Spleen (tissue), 11 donors: Measurements from ENCODE around the gene SPP1. TPM values are rescaled to one million over a fixed set of nuclear protein-coding genes. Genes with fewer than 3 reads are reported as not detected.

Experiments used
- DNase-seq: peaks from one replicate; pipeline ENCODE4 v3.0.0-alpha.2; 2020
- H3K27ac ChIP-seq, 8 donors: fragments of 200-600 bp; sonication (generic) in 7 of 8; 1 replicate in 4 of 8; 2 replicates in 4 of 8; pipeline versions ENCODE4 v1.5.0 to v1.8.0; 2016 to 2021; ENCODE audit warnings: inconsistent platforms in 4 of 8, mild to moderate bottlenecking in 4 of 8, moderate library complexity in 1 of 8
- H3K27me3 ChIP-seq, 7 donors: fragments of 200-600 bp; sonication (generic) in 6 of 7; replicated peaks in 1 of 7; 1 replicate in 4 of 7; 2 replicates in 3 of 7; pipeline versions ENCODE4 v1.5.0 to v1.8.0; 2016 to 2021; ENCODE audit warnings: inconsistent platforms in 3 of 7, mild to moderate bottlenecking in 1 of 7
- H3K36me3 ChIP-seq, 6 donors: fragments of 200-600 bp; sonication (generic) in 5 of 6; 1 replicate in 4 of 6; 2 replicates in 2 of 6; pipeline versions ENCODE4 v1.5.0 to v1.8.0; 2016 to 2021; ENCODE audit warnings: inconsistent platforms in 2 of 6
- H3K4me1 ChIP-seq, 6 donors: fragments of 200-600 bp; sonication (generic) in 5 of 6; 1 replicate in 3 of 6; 2 replicates in 3 of 6; pipeline versions ENCODE4 v1.5.0 to v1.8.0; 2016 to 2021; ENCODE audit warnings: inconsistent platforms in 3 of 6
- H3K4me3 ChIP-seq, 8 donors: fragments of 200-600 bp; sonication (generic) in 7 of 8; 1 replicate in 4 of 8; 2 replicates in 4 of 8; pipeline versions ENCODE4 v1.5.0 to v1.8.0; 2016 to 2021; ENCODE audit warnings: inconsistent platforms in 4 of 8, mild to moderate bottlenecking in 4 of 8, moderate library complexity in 2 of 8
- H3K9me3 ChIP-seq, 8 donors: fragments of 200-600 bp; sonication (generic) in 7 of 8; 1 replicate in 4 of 8; 2 replicates in 4 of 8; pipeline versions ENCODE4 v1.5.0 to v1.8.0; 2016 to 2021; ENCODE audit warnings: inconsistent platforms in 4 of 8
- CTCF ChIP-seq, 11 experiments: fragments of 200-600 bp in 7 of 11; fragments of 450-650 bp in 4 of 11; sonication (generic) in 4 of 11; IDR thresholded peaks in 8 of 11; conservative IDR thresholded peaks in 3 of 11; 1 replicate in 7 of 11; 2 replicates in 4 of 11; pipeline versions ENCODE4 v1.4.0 to v1.8.0; 2016 to 2021; ENCODE audit warnings: antibody characterized with exemption in 11 of 11, inconsistent platforms in 4 of 11, mild to moderate bottlenecking in 1 of 11
- POLR2A ChIP-seq, 3 donors: fragments of 450-650 bp; IDR thresholded peaks; one replicate each; pipeline ENCODE4 v1.5.1; 2017; ENCODE audit warnings: antibody characterized with exemption in 3 of 3, mild to moderate bottlenecking in 1 of 3
- POLR2AphosphoS5 ChIP-seq, 3 donors: sonication (generic); formaldehyde crosslinking; IDR thresholded peaks; one replicate each; pipeline ENCODE4 v1.5.1; 2017; ENCODE audit warnings: antibody characterized with exemption in 3 of 3
- WGBS, 5 donors: extraction: QIAGEN DNeasy Blood & Tissue Kit in 3 of 5; methylation state at CpG; one replicate each; pipeline versions ENCODE4 v1.1.5 to v1.1.7; 2013 to 2018; 5-methylcytosine and 5-hydroxymethylcytosine counted together
- intact Hi-C: fragments of 100-400 bp; cut with DNase I; formaldehyde crosslinking; loops from one replicate; pipeline ENCODE4 v1.15.0; 2023; ENCODE audit warnings: low total_unique reads
- polyA plus RNA-seq, 3 donors: library from polyadenylated mRNA; stranded (reverse); fragments of 200-250 nt; gene quantifications; one replicate each; pipeline ENCODE4 v1.2.1, GENCODE V29; 2013
- total RNA-seq, 7 donors: library from RNA; depleted of rRNA in 3 of 7; stranded (reverse); fragments of >200 nt in 3 of 7; fragmentation: NEBNext Ultra II Directional in 4 of 7; extraction: Animal tissue kit (Norgen Biotek cat#: 25700) in 4 of 7; gene quantifications; one replicate each; pipeline versions ENCODE4 v1.1.0 to v1.2.1, GENCODE V29; 2016 to 2021
- donor health status: healthy with polysubstance abuse.
- donor health status: DM: no; HTN: no; CAD: no; lungs with moderate emphysema.
- donor health status: DM: no; HTN: no; CAD: no.
- donor health status: Bipolar disorder and iron deficiency.
- donor health status: healthy.
- donor health status: DM: no; HTN: no; CAD: no.
- donor health status: DM: yes; HTN: yes; CAD: no.

Gene SPP1
- total and polyA plus RNA-seq, 10 donors, result 0.28 to 18.4 (median 2.0) TPM

- 60 to 86% (median 79%) methylated on average over 3 of the region's 3 CpGs for WGBS, 5 donors
- no peak for DNase-seq
- Histone ChIP-seq H3K4me1 (peaks cover 0 to 3% (median 3%) of the 10 kb centered on the region in 6 donors), H3K27me3 (no peaks in the 10 kb centered on the region), H3K9me3 (no peaks in the 10 kb centered on the region), H3K27ac (no peak overlapping the region), H3K36me3 (no peaks in the 10 kb centered on the region), H3K4me3 (no peak overlapping the region)
- TF ChIP-seq CTCF (IDR thresholded peaks at IDR 0.05 in 8 of 11, conservative IDR thresholded peaks at IDR 0.05 in 3 of 11), result no peak
- TF ChIP-seq POLR2A (IDR thresholded peaks at IDR 0.05), result no peak
- no peak for TF ChIP-seq POLR2AphosphoS5 (IDR thresholded peaks at IDR 0.05)
- intact Hi-C loops, result no loop called here
Observed at GRCh38 chr4:88001871-88002270, 26.4 kb downstream of the SPP1 start.

- peaks cover 0 to 9% (median 7%) of the 10 kb centered on the region in 6 donors for H3K4me1 ChIP-seq
- intact Hi-C loops, result no loop called here
Observed at GRCh38 chr4:88002786-88003185, 27.3 kb downstream of the SPP1 start.

GRCh38 chr4:88003261-88003660 is 27.7 kb downstream of the SPP1 start:
- no peak overlapping the region for H3K27ac ChIP-seq
- WGBS, 5 donors, result 63 to 82% (median 75%) methylated on average over 3 of the region's 3 CpGs
- DNase-seq, result no peak

More at GRCh38 chr4:88002786-88003185, 27.3 kb downstream of the SPP1 start:
- Histone ChIP-seq H3K9me3 (no peaks in the 10 kb centered on the region), H3K27ac (no peak overlapping the region), H3K27me3 (no peaks in the 10 kb centered on the region), H3K36me3 (no peaks in the 10 kb centered on the region), H3K4me3 (no peak overlapping the region)
- TF ChIP-seq POLR2AphosphoS5 (IDR thresholded peaks at IDR 0.05) (no peak), CTCF (IDR thresholded peaks at IDR 0.05 in 8 of 11, conservative IDR thresholded peaks at IDR 0.05 in 3 of 11) (no peak), POLR2A (IDR thresholded peaks at IDR 0.05) (no peak)
- 52 to 65% (median 61%) methylated on average over 4 of the region's 4 CpGs for WGBS, 5 donors
- DNase-seq, result no peak

GRCh38 chr4:88005076-88005475 is 29.6 kb downstream of the SPP1 start:
- DNase-seq, result no peak
- intact Hi-C loops, result no loop called here
- TF ChIP-seq CTCF (IDR thresholded peaks at IDR 0.05 in 8 of 11, conservative IDR thresholded peaks at IDR 0.05 in 3 of 11), result no peak
- no peak for TF ChIP-seq POLR2A (IDR thresholded peaks at IDR 0.05)
- no peak for TF ChIP-seq POLR2AphosphoS5 (IDR thresholded peaks at IDR 0.05)
- WGBS, 5 donors, result 79 to 100% (median 89%) methylated on average over 2 of the region's 2 CpGs
- Histone ChIP-seq H3K4me3 (no peak overlapping the region), H3K4me1 (peaks cover 8 to 32% (median 26%) of the 10 kb centered on the region in 6 donors), H3K36me3 (no peaks in the 10 kb centered on the region), H3K27me3 (peaks cover 0 to 3% (median 0%) of the 10 kb centered on the region in 7 donors), H3K27ac (no peak overlapping the region), H3K9me3 (no peaks in the 10 kb centered on the region)

More at GRCh38 chr4:88003261-88003660, 27.7 kb downstream of the SPP1 start:
- Histone ChIP-seq H3K4me1 (peaks cover under 1 to 14% (median 8%) of the 10 kb centered on the region in 6 donors), H3K4me3 (no peak overlapping the region), H3K9me3 (no peaks in the 10 kb centered on the region), H3K27me3 (peaks cover 0 to 3% (median 0%) of the 10 kb centered on the region in 7 donors), H3K36me3 (no peaks in the 10 kb centered on the region)
- intact Hi-C loops, result no loop called here
- TF ChIP-seq CTCF (IDR thresholded peaks at IDR 0.05 in 8 of 11, conservative IDR thresholded peaks at IDR 0.05 in 3 of 11), result no peak
- TF ChIP-seq POLR2AphosphoS5 (IDR thresholded peaks at IDR 0.05), result no peak
- no peak for TF ChIP-seq POLR2A (IDR thresholded peaks at IDR 0.05)
